Common myeloid progenitor, CD34-positive (primary cell): ENCODE data around the gene CYP4F11.
"Not testable (repeated sequence)": the region's sequence is repeated elsewhere in the genome, so short reads cannot be mapped to it uniquely, and the experiment has no call there.

ENCODE experiments used
- CTCF ChIA-PET: fragments of 350-600 bp; sonication (Branson Sonifier 250); formaldehyde crosslinking; loops from one replicate; lab custom pipeline; 2021; ENCODE audit warnings: antibody characterized with exemption; lab: Charles Lee
- POLR2A ChIA-PET: fragments of 350-600 bp; sonication (Branson Sonifier 250); formaldehyde crosslinking; loops from one replicate; lab custom pipeline; 2021; ENCODE audit warnings: antibody characterized with exemption; lab: Charles Lee
- DNase-seq, 3 donors: peaks; one replicate each; pipeline versions ENCODE4 v3.0.0 to v3.0.0-alpha.2; 2013
- H3K27ac ChIP-seq, 2 experiments: 1 replicate in 1 of 2; 2 replicates in 1 of 2; pipeline ENCODE4 v1.7.0; 2013; ENCODE audit warnings: inconsistent platforms in 2 of 2, low read length in 2 of 2, mild to moderate bottlenecking in 2 of 2, low read depth in 1 of 2, moderate library complexity in 1 of 2; ENCODE audit not compliant: severe bottlenecking in 2 of 2, insufficient read depth in 1 of 2, poor library complexity in 1 of 2
- H3K27me3 ChIP-seq, 5 experiments: replicated peaks in 2 of 5; 1 replicate in 3 of 5; 2 replicates in 2 of 5; pipeline versions ENCODE4 v1.6.1 to v1.7.0; 2013; ENCODE audit warnings: low read length in 4 of 5, mild to moderate bottlenecking in 2 of 5, moderate library complexity in 2 of 5, inconsistent platforms in 1 of 5; ENCODE audit not compliant: insufficient read depth in 5 of 5, control insufficient read depth in 4 of 5
- H3K36me3 ChIP-seq, 4 experiments: 1 replicate in 2 of 4; 2 replicates in 2 of 4; pipeline versions ENCODE4 v1.6.1 to v1.7.0; 2013; ENCODE audit warnings: low read length in 3 of 4, control low read depth in 1 of 4, mild to moderate bottlenecking in 1 of 4; ENCODE audit not compliant: control insufficient read depth in 4 of 4, insufficient read depth in 4 of 4
- H3K4me1 ChIP-seq, 4 experiments: 1 replicate in 3 of 4; 2 replicates in 1 of 4; pipeline versions ENCODE4 v1.6.1 to v1.7.1; 2013; ENCODE audit warnings: low read length in 3 of 4, mild to moderate bottlenecking in 3 of 4, control low read depth in 1 of 4, inconsistent platforms in 1 of 4, moderate library complexity in 1 of 4; ENCODE audit not compliant: control insufficient read depth in 4 of 4, insufficient read depth in 4 of 4; ENCODE audit errors: control extremely low read depth in 1 of 4
- H3K4me3 ChIP-seq, 7 experiments: 1 replicate in 4 of 7; 2 replicates in 3 of 7; pipeline versions ENCODE4 v1.5.1 to v1.7.0; 2013; ENCODE audit warnings: mild to moderate bottlenecking in 7 of 7, low read length in 6 of 7, moderate library complexity in 6 of 7, inconsistent platforms in 2 of 7, low read depth in 2 of 7, control low read depth in 1 of 7; ENCODE audit not compliant: insufficient read depth in 4 of 7, control insufficient read depth in 1 of 7; ENCODE audit errors: extremely low read depth in 1 of 7
- H3K9me3 ChIP-seq, 5 experiments: 1 replicate in 4 of 5; 2 replicates in 1 of 5; pipeline versions ENCODE4 v1.6.1 to v1.7.1; 2013; ENCODE audit warnings: low read length in 4 of 5, mild to moderate bottlenecking in 2 of 5, inconsistent platforms in 1 of 5, low read depth in 1 of 5, moderate library complexity in 1 of 5; ENCODE audit not compliant: control insufficient read depth in 4 of 5, insufficient read depth in 2 of 5; ENCODE audit errors: control extremely low read depth in 1 of 5
- WGBS: methylation state at CpG from one replicate; pipeline ENCODE4 v1.1.5; 2013; ENCODE audit not compliant: insufficient coverage; 5-methylcytosine and 5-hydroxymethylcytosine counted together

CYP4F11 gene

DNA sequence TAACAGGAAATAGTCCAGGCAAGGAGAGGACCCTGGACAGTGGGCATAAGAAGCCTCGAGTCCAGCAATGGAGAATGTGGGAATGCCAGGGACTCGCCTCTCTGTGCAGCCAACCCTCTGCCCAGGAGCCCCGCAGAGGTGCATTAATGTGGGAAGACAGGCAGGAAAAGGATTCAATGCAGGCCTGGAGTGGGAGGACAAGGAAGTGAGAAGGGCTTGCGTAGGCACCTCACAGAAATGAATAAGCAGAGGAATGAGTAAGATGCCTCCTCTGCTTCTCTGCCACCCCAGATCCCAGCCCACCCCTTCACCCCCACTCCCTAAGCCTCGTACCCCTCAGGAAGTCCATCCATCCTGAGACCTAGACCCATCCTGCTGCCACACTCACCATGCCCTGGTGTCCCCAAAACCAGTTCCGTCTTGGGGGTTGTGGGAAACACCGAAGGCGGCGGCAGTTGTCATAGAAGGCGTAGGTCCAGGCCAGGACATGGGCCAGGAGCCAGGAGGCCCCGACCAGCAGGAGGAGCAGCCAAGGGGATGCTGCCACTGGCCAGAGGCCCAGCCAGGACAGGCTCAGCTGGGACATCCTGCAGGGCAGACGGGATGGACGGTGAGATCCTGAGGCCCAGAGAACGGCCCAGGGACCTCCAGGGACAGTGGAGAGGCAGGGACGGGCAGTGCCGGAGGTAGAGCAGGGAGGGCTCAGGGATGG is 37.1 kb downstream of the CYP4F11 start:
- Histone ChIP-seq H3K36me3 (no peaks in the 10 kb centered on the region), H3K4me3 (no peak overlapping the region), H3K4me1 (peaks cover 0 to 8% (median under 1%) of the 10 kb centered on the region in 4 experiments), H3K27me3 (peaks cover 0 to 6% (median 0%) of the 10 kb centered on the region in 5 experiments), H3K27ac (no peak overlapping the region), H3K9me3 (peaks cover 0 to 2% (median 0%) of the 10 kb centered on the region in 5 experiments)
- POLR2A ChIA-PET, result no interaction called here
- 94% methylated on average over 15 of the region's 16 CpGs for WGBS
- CTCF ChIA-PET, result interaction anchor here (1.2 kb wide), 1 partner anchor 28 kb away, joined by 5 read pairs; no protein-coding TSS in a partner anchor
- no peak for DNase-seq

- H3K4me3 ChIP-seq, result no peak overlapping the region
- POLR2A ChIA-PET, result no interaction called here
Observed at GRCh38 chr19:15895876-15896430, 38.4 kb downstream of the CYP4F11 start.

GRCh38 chr19:15894359-15894758 is 40.0 kb downstream of the CYP4F11 start:
- Histone ChIP-seq H3K27ac (no peak overlapping the region), H3K4me1 (peaks cover 0 to 2% (median 0%) of the 10 kb centered on the region in 4 experiments), H3K4me3 (no peak overlapping the region), H3K27me3 (no peaks in the 10 kb centered on the region), H3K36me3 (no peaks in the 10 kb centered on the region), H3K9me3 (no peaks in the 10 kb centered on the region)
- WGBS, result 100% methylated on average over 2 of the region's 2 CpGs
- no peak for DNase-seq
- CTCF ChIA-PET, result interaction anchor here (1.7 kb wide), 1 partner anchor 25 kb away, joined by 6 read pairs; no protein-coding TSS in a partner anchor
- POLR2A ChIA-PET, result no interaction called here

More at GRCh38 chr19:15895876-15896430, 38.4 kb downstream of the CYP4F11 start:
- CTCF ChIA-PET, result no interaction called here
- H3K27ac ChIP-seq, result no peak overlapping the region
- WGBS, result 92% methylated on average over 3 of the region's 4 CpGs
- DNase-seq, result no peak
- no peaks in the 10 kb centered on the region for H3K36me3 ChIP-seq
- H3K4me1 ChIP-seq, result peaks cover 0 to 8% (median under 1%) of the 10 kb centered on the region in 4 experiments
- H3K9me3 ChIP-seq, result no peaks in the 10 kb centered on the region
- peaks cover 0 to 3% (median 0%) of the 10 kb centered on the region in 5 experiments for H3K27me3 ChIP-seq

GRCh38 chr19:15893477-15893876 is 40.9 kb downstream of the CYP4F11 start:
- POLR2A ChIA-PET, result no interaction called here
- Histone ChIP-seq H3K9me3 (no peaks in the 10 kb centered on the region), H3K4me1 (no peaks in the 10 kb centered on the region), H3K36me3 (no peaks in the 10 kb centered on the region), H3K4me3 (no peak overlapping the region), H3K27me3 (no peaks in the 10 kb centered on the region), H3K27ac (no peak overlapping the region)
- CTCF ChIA-PET, result interaction anchor here (1.3 to 1.7 kb wide), 2 partner anchors 25 to 109 kb away, joined by 3 to 6 read pairs; no protein-coding TSS in a partner anchor
- 84% methylated on average over 7 of the region's 7 CpGs for WGBS
- no peak for DNase-seq

DNA sequence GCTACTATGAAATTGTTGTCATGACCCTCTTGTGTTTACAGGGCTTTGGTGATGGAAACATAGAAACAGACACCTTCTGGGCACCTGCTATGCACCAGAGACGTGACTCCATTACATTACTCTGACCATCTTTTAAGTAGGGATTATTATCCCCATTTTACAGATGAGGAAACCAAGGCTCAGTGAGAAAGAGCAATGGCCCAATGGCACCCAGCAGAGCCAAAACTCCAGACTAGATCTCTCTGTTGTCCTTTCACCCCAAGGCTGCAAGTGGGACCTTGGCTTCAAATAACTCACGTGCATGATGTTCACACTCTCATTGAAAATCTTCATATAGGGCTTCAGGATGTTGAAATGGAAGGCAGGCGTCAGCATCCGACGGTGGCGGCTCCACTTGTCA is 42.3 kb downstream of the CYP4F11 start:
- ChIA-PET POLR2A (no interaction called here), CTCF (interaction anchor here (1.1 kb wide), 1 partner anchor 19 kb away, joined by 3 read pairs; no protein-coding TSS in a partner anchor)
- no peak for DNase-seq
- Histone ChIP-seq H3K27me3 (no peaks in the 10 kb centered on the region), H3K36me3 (no peaks in the 10 kb centered on the region), H3K4me3 (no peak overlapping the region), H3K27ac (no peak overlapping the region), H3K9me3 (no peaks in the 10 kb centered on the region), H3K4me1 (no peaks in the 10 kb centered on the region)
- 85% methylated on average over 5 of the region's 6 CpGs for WGBS

DNA sequence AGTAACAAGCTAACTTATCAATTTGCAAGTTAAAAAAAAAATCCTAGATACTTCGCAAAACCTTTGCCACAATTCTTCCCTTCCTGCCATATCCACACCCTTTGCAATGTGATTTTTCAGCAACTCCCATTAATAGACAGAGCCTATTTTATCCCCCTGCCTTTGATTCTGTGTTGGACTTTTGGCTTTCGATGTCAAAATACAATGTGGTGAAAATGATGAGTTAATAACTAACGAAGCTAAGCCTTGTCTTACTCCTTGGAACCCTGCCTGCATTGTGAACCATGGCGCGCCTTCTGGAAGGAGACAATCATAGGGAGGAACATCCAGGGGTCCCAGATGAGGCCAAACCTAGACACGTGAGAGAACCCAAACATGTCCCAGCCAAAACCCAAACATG is 42.9 kb downstream of the CYP4F11 start:
- ChIA-PET POLR2A (no interaction called here), CTCF (interaction anchor here (0.8 to 1.2 kb wide), 2 partner anchors 22 to 72 kb away, joined by 3 read pairs; no protein-coding TSS in a partner anchor)
- H3K4me3 ChIP-seq, result no peak overlapping the region
- H3K27ac ChIP-seq, result no peak overlapping the region
- H3K4me1 ChIP-seq, result no peaks in the 10 kb centered on the region
- no peaks in the 10 kb centered on the region for H3K36me3 ChIP-seq
- no peaks in the 10 kb centered on the region for H3K9me3 ChIP-seq
- DNase-seq, result no peak
- H3K27me3 ChIP-seq, result peaks cover 0 to 2% (median 0%) of the 10 kb centered on the region in 5 experiments
- 85% methylated on average over 6 of the region's 6 CpGs for WGBS

DNA sequence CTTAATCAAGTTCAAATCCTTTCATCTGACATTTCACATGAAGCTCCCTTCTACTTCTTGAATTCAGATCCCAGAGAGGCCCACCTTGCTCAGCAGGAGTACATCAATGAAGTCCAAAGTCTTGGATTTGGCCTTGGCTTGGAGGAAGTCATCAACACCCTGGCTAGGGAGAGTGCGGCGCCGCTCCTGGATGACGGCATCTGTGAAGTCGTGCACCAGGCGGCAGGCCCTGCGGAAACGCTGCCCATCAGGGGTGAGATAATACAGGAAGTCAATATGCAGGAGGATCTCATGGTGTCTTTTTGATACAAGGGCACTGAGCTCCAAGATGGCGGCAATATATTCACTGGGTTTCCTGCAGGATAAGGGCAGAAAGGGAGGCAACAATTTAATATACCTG is 45.0 kb downstream of the CYP4F11 start:
- H3K27ac ChIP-seq, H3K27me3 ChIP-seq, DNase-seq, POLR2A ChIA-PET, H3K36me3 ChIP-seq, H3K4me1 ChIP-seq, CTCF ChIA-PET, H3K9me3 ChIP-seq, H3K4me3 ChIP-seq: not testable (repeated sequence)
- WGBS, result 93% methylated on average over 7 of the region's 9 CpGs
